ENCODE measurements around the gene ETFBKMT. TPM values are rescaled to one million over a fixed set of nuclear protein-coding genes. Genes with fewer than 3 reads are reported as not detected.
A peak's percentile ranks its signal among the peaks of the same experiment; 100 is the strongest.
"Not testable (repeated sequence)": the region's sequence is repeated elsewhere in the genome, so short reads cannot be mapped to it uniquely, and the experiment has no call there.

The ETFBKMT gene
- total RNA-seq, 2 donors from 2014 or later: 1.4 to 2.5 TPM

DNA sequence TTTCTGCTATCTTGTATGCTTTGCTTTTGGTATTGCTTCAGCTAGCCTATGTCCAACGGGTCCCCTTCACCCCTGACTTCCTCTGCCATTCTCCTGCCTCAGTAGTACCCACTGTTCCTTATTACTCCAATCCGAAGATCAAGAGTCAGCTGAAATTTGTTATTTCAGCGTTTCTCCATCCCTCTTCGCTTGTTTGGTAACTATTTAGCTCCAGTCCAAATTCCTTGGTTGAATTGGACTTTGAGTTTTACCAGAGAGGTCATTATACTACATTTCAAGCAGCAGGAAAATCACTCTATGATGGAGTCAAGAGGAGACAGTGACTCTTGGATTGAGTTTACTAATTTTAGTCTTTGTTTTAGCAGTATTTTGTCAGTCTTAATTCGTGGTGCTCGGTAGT is 4.5 kb downstream of the ETFBKMT start:
- Histone ChIP-seq H3K4me1 (ENCODE audit: control insufficient read depth in 1 of 2, low read depth in 2 of 2) (peaks cover 0 to 4% of the 10 kb centered on the region in 2 donors), H3K9me3 (peaks cover 4% of the 10 kb centered on the region), H3K4me3 (no peak overlapping the region), H3K27me3 (replicated peaks; ENCODE audit: insufficient read depth) (no peaks in the 10 kb centered on the region), H3K27ac (no peak overlapping the region), H3K36me3 (no peaks in the 10 kb centered on the region)
- no peak for DNase-seq (ENCODE audit: low spot score)
- ATAC-seq (ENCODE audit: insufficient number of reproducible peaks, low FRiP score, low read depth): no peak
- TF ChIP-seq, protein P1, sequence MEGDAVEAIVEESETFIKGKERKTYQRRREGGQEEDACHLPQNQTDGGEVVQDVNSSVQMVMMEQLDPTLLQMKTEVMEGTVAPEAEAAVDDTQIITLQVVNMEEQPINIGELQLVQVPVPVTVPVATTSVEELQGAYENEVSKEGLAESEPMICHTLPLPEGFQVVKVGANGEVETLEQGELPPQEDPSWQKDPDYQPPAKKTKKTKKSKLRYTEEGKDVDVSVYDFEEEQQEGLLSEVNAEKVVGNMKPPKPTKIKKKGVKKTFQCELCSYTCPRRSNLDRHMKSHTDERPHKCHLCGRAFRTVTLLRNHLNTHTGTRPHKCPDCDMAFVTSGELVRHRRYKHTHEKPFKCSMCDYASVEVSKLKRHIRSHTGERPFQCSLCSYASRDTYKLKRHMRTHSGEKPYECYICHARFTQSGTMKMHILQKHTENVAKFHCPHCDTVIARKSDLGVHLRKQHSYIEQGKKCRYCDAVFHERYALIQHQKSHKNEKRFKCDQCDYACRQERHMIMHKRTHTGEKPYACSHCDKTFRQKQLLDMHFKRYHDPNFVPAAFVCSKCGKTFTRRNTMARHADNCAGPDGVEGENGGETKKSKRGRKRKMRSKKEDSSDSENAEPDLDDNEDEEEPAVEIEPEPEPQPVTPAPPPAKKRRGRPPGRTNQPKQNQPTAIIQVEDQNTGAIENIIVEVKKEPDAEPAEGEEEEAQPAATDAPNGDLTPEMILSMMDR (IDR thresholded peaks at IDR 0.05): no peak

DNA sequence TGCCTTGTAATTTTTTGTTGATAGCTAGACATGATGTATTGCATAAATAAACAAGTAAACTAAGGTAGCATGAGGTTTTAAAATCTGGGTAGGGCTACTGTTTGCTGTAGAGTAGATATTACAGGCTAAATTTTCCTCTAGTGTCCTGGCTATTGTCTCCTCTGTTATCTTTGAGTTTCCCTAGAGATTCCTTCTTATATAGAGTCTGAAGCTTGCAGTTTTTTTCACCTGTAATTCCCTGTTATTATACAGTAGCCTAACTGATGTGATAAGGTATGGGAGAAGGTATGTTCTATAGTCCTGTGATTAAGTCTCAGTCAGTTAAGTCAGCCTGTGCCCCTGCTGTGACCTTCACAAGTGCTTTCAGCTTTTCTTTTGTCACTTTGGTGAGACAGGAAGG is 9.5 kb downstream of the ETFBKMT start:
- TF ChIP-seq, protein P1 (IDR thresholded peaks at IDR 0.05): no peak
- Histone ChIP-seq H3K4me1 (ENCODE audit: control insufficient read depth in 1 of 2, low read depth in 2 of 2) (no peaks in the 10 kb centered on the region), H3K27ac (no peak overlapping the region), H3K4me3 (no peak overlapping the region), H3K36me3 (peaks cover 8% of the 10 kb centered on the region), H3K9me3 (peaks cover 6% of the 10 kb centered on the region), H3K27me3 (replicated peaks; ENCODE audit: insufficient read depth) (no peaks in the 10 kb centered on the region)
- ATAC-seq (ENCODE audit: insufficient number of reproducible peaks, low FRiP score, low read depth): no peak
- no peak for DNase-seq (ENCODE audit: low spot score)

- H3K4me3 ChIP-seq; DNase-seq (ENCODE audit: low spot score); H3K27ac ChIP-seq; H3K36me3 ChIP-seq; ATAC-seq (ENCODE audit: insufficient number of reproducible peaks, low FRiP score, low read depth); H3K4me1 ChIP-seq (ENCODE audit: control insufficient read depth in 1 of 2, low read depth in 2 of 2); H3K9me3 ChIP-seq; H3K27me3 ChIP-seq (replicated peaks; ENCODE audit: insufficient read depth): not testable (repeated sequence)
Observed at GRCh38 chr12:31669582-31669981, 10.1 kb downstream of the ETFBKMT start.

GRCh38 chr12:31672521-31672920 is 13.0 kb downstream of the ETFBKMT start:
- DNase-seq (ENCODE audit: low spot score): no peak
- TF ChIP-seq, protein P1 (IDR thresholded peaks at IDR 0.05): no peak
- H3K36me3 ChIP-seq: peaks cover 8% of the 10 kb centered on the region

GRCh38 chr12:31682136-31682962 is 22.9 kb downstream of the ETFBKMT start:
- Histone ChIP-seq H3K4me1 (ENCODE audit: control insufficient read depth in 1 of 2, low read depth in 2 of 2) (no peaks in the 10 kb centered on the region), H3K27ac (no peak overlapping the region), H3K9me3 (peaks cover 14% of the 10 kb centered on the region), H3K4me3 (no peak overlapping the region), H3K27me3 (replicated peaks; ENCODE audit: insufficient read depth) (no peaks in the 10 kb centered on the region), H3K36me3 (peaks cover 14% of the 10 kb centered on the region)
- TF ChIP-seq, protein P1 (IDR thresholded peaks at IDR 0.05): peak; percentile 55
- DNase-seq (ENCODE audit: low spot score) (no peak), ATAC-seq (ENCODE audit: insufficient number of reproducible peaks, low FRiP score, low read depth) (no peak)

More at GRCh38 chr12:31672521-31672920, 13.0 kb downstream of the ETFBKMT start:
- Histone ChIP-seq H3K27me3 (replicated peaks; ENCODE audit: insufficient read depth) (no peaks in the 10 kb centered on the region), H3K27ac (no peak overlapping the region), H3K9me3 (peaks cover 6% of the 10 kb centered on the region), H3K4me3 (no peak overlapping the region), H3K4me1 (ENCODE audit: control insufficient read depth in 1 of 2, low read depth in 2 of 2) (no peaks in the 10 kb centered on the region)
- no peak for ATAC-seq (ENCODE audit: insufficient number of reproducible peaks, low FRiP score, low read depth)

Measured in thoracic aorta (tissue), 2 donors.